Stimulated activated CD4-positive, alpha-beta T cell treated with anti-CD3 and anti-CD28 coated beads, Interleukin-1b, Interleukin-23, amount 100 ng/mL, for 48 hours (primary cell): Measurements from ENCODE around the gene KIFC3.
"Not testable (repeated sequence)": the region's sequence is repeated elsewhere in the genome, so short reads cannot be mapped to it uniquely, and the experiment has no call there.

Experiments
- DNase-seq: peaks from one replicate; pipeline ENCODE4 v3.0.0-alpha.2; 2020

Gene KIFC3

GRCh38 chr16:57752581-57753447 lies 49.5 kb downstream of the KIFC3 start:
- no peak for DNase-seq

- no peak for DNase-seq
These were observed 50.1 kb downstream of the KIFC3 start for GRCh38 chr16:57752203-57752580.

- no peak for DNase-seq
These were observed 50.6 kb downstream of the KIFC3 start for GRCh38 chr16:57751539-57752202.

GRCh38 chr16:57750796-57751538 lies 51.3 kb downstream of the KIFC3 start:
- DNase-seq, result no peak

GRCh38 chr16:57749856-57750452 lies 52.3 kb downstream of the KIFC3 start:
- no peak for DNase-seq

GRCh38 chr16:57749101-57749692 lies 53.1 kb downstream of the KIFC3 start:
- no peak for DNase-seq

- DNase-seq, result no peak
These were observed 53.7 kb downstream of the KIFC3 start for GRCh38 chr16:57748596-57748995.

- DNase-seq, result no peak
These were observed 54.3 kb downstream of the KIFC3 start for GRCh38 chr16:57747996-57748395.

- DNase-seq, result no peak
These were observed 54.8 kb downstream of the KIFC3 start for GRCh38 chr16:57747496-57747895.

- DNase-seq, result no peak
These were observed 55.2 kb downstream of the KIFC3 start for GRCh38 chr16:57747091-57747490.

GRCh38 chr16:57746316-57746715 lies 56.0 kb downstream of the KIFC3 start:
- DNase-seq, result not testable (repeated sequence)

- DNase-seq, result no peak
These were observed 56.5 kb downstream of the KIFC3 start for GRCh38 chr16:57745768-57746167.

GRCh38 chr16:57744642-57744903 lies 57.7 kb downstream of the KIFC3 start:
- DNase-seq, result no peak

GRCh38 chr16:57743886-57744641 lies 58.2 kb downstream of the KIFC3 start:
- no peak for DNase-seq

- DNase-seq, result no peak
These were observed 58.8 kb downstream of the KIFC3 start for GRCh38 chr16:57743458-57743857.

GRCh38 chr16:57742543-57742942 lies 59.7 kb downstream of the KIFC3 start:
- DNase-seq, result no peak

- no peak for DNase-seq
These were observed 60.6 kb downstream of the KIFC3 start for GRCh38 chr16:57741660-57742191.

GRCh38 chr16:57740423-57741071 lies 61.7 kb downstream of the KIFC3 start:
- no peak for DNase-seq

GRCh38 chr16:57739756-57740422 lies 62.4 kb downstream of the KIFC3 start:
- DNase-seq, result no peak

- DNase-seq, result no peak
These were observed 63.4 kb downstream of the KIFC3 start for GRCh38 chr16:57738844-57739243.
